HL-60 (cell line): ENCODE data around the gene DIP2A.

Source experiments
- DNase-seq, 2 experiments: peaks; one replicate each; pipeline ENCODE4 v3.0.0-alpha.2; 2010 to 2020; ENCODE audit warnings: low read depth in 1 of 2, low spot score in 1 of 2
- H3K27ac ChIP-seq: fragments of 250-450 bp; sonication (Bioruptor Pico); replicated peaks from 2 replicates; pipeline ENCODE4 v1.5.1; 2020; ENCODE audit warnings: mild to moderate bottlenecking, moderate library complexity
- H3K27me3 ChIP-seq: fragments of 250-450 bp; sonication (Bioruptor Pico); 2 replicates; pipeline ENCODE4 v1.5.1; 2021; ENCODE audit warnings: mild to moderate bottlenecking, moderate library complexity; ENCODE audit not compliant: insufficient read depth, poor library complexity, severe bottlenecking
- H3K4me3 ChIP-seq: replicated peaks from 2 replicates; pipeline ENCODE4 v1.5.1; 2011; ENCODE audit warnings: mild to moderate bottlenecking, control low read depth, low read length; ENCODE audit not compliant: insufficient read depth
- GABPA ChIP-seq: IDR thresholded peaks from 2 replicates; pipeline ENCODE4 v1.6.1; 2012; ENCODE audit warnings: low read depth
- POLR2AphosphoS5 ChIP-seq: IDR thresholded peaks from 2 replicates; pipeline ENCODE4 v1.6.1; 2012; ENCODE audit warnings: low read depth
- SPI1 ChIP-seq: IDR thresholded peaks from 2 replicates; pipeline ENCODE4 v1.6.1; 2012; ENCODE audit warnings: low read depth, mild to moderate bottlenecking, borderline replicate concordance
- TF ChIP-seq, protein P1 (sequence below): IDR thresholded peaks from 2 replicates; pipeline ENCODE4 v1.6.1; 2012; ENCODE audit warnings: low read depth; ENCODE audit not compliant: insufficient replicate concordance
- TF ChIP-seq, protein P2 (sequence below): IDR thresholded peaks from one replicate; pipeline ENCODE4 v1.5.1; 2011; ENCODE audit warnings: low read length, control low read depth, inconsistent platforms; ENCODE audit not compliant: insufficient read depth

DIP2A gene

DNA sequence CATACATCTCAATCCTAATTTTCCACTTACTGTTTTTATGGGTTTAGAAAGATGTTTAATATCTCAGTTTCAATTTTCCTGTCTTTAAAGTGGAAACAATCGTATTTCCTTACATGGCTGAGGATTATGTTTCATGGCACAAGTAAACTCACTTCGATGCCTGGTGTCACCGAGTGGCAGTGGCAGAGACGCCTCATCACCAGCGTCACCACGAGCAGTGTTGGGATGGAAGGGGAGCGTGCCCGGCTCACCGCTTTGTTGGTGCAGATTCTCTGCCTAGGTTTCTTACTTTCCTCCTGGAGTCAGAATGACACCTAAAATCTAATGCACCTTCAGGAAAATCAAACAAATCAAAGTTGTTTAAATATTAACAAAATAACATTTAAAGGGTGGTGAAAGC, 48.2 kb upstream of the DIP2A start:
- Histone ChIP-seq H3K27me3 (no peaks in the 10 kb centered on the region), H3K27ac (no peak overlapping the region), H3K4me3 (no peak overlapping the region)
- TF ChIP-seq POLR2AphosphoS5 (no peak), GABPA (no peak)
- TF ChIP-seq, protein P1, sequence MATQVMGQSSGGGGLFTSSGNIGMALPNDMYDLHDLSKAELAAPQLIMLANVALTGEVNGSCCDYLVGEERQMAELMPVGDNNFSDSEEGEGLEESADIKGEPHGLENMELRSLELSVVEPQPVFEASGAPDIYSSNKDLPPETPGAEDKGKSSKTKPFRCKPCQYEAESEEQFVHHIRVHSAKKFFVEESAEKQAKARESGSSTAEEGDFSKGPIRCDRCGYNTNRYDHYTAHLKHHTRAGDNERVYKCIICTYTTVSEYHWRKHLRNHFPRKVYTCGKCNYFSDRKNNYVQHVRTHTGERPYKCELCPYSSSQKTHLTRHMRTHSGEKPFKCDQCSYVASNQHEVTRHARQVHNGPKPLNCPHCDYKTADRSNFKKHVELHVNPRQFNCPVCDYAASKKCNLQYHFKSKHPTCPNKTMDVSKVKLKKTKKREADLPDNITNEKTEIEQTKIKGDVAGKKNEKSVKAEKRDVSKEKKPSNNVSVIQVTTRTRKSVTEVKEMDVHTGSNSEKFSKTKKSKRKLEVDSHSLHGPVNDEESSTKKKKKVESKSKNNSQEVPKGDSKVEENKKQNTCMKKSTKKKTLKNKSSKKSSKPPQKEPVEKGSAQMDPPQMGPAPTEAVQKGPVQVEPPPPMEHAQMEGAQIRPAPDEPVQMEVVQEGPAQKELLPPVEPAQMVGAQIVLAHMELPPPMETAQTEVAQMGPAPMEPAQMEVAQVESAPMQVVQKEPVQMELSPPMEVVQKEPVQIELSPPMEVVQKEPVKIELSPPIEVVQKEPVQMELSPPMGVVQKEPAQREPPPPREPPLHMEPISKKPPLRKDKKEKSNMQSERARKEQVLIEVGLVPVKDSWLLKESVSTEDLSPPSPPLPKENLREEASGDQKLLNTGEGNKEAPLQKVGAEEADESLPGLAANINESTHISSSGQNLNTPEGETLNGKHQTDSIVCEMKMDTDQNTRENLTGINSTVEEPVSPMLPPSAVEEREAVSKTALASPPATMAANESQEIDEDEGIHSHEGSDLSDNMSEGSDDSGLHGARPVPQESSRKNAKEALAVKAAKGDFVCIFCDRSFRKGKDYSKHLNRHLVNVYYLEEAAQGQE: no peak
- TF ChIP-seq, protein P2, sequence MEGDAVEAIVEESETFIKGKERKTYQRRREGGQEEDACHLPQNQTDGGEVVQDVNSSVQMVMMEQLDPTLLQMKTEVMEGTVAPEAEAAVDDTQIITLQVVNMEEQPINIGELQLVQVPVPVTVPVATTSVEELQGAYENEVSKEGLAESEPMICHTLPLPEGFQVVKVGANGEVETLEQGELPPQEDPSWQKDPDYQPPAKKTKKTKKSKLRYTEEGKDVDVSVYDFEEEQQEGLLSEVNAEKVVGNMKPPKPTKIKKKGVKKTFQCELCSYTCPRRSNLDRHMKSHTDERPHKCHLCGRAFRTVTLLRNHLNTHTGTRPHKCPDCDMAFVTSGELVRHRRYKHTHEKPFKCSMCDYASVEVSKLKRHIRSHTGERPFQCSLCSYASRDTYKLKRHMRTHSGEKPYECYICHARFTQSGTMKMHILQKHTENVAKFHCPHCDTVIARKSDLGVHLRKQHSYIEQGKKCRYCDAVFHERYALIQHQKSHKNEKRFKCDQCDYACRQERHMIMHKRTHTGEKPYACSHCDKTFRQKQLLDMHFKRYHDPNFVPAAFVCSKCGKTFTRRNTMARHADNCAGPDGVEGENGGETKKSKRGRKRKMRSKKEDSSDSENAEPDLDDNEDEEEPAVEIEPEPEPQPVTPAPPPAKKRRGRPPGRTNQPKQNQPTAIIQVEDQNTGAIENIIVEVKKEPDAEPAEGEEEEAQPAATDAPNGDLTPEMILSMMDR: no peak
- DNase-seq: no peak

DNA sequence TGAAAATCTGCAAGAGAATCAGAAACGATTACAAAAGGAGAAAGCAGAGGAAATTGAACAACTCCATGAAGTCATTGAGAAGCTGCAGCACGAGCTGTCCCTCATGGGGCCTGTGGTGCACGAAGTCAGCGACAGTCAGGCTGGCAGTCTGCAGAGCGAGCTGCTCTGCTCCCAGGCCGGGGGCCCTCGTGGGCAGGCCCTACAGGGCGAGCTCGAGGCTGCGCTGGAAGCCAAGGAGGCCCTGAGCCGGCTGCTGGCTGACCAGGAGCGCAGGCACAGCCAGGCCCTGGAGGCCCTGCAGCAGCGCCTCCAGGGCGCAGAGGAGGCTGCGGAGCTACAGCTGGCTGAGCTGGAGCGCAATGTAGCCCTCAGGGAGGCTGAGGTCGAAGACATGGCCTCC, 47.5 kb upstream of the DIP2A start:
- no peaks in the 10 kb centered on the region for H3K27me3 ChIP-seq
- no peak overlapping the region for H3K4me3 ChIP-seq
- no peak overlapping the region for H3K27ac ChIP-seq
- DNase-seq: no peak
- no peak for TF ChIP-seq POLR2AphosphoS5
- no peak for TF ChIP-seq GABPA
- no peak for TF ChIP-seq SPI1
- TF ChIP-seq, protein P2: no peak
- TF ChIP-seq, protein P1: no peak

DNA sequence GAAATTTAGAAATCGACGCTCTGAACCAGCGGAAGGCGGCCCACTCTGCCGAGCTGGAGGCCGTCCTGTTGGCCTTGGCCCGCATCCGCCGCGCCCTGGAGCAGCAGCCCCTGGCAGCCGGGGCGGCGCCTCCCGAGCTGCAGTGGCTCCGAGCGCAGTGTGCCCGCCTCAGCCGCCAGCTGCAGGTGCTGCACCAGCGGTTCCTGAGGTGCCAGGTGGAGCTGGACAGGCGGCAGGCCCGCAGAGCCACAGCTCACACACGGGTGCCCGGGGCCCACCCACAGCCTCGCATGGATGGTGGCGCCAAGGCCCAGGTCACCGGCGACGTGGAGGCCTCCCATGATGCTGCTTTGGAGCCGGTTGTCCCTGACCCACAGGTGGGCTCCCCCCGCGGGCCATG, 47.0 kb upstream of the DIP2A start:
- Histone ChIP-seq H3K4me3 (no peak overlapping the region), H3K27me3 (no peaks in the 10 kb centered on the region), H3K27ac (no peak overlapping the region)
- TF ChIP-seq SPI1 (no peak), GABPA (no peak), POLR2AphosphoS5 (no peak)
- TF ChIP-seq, protein P1: no peak
- TF ChIP-seq, protein P2: no peak
- no peak for DNase-seq
